IMR-90 (cell line): ENCODE results near the gene CAPS2. TPM values are rescaled to one million over a fixed set of nuclear protein-coding genes. Genes with fewer than 3 reads are reported as not detected.

ENCODE experiments used
- ATAC-seq: fragments of 200-7000 bp; cut with Tn5 transposase; 2 replicates; pipeline ENCODE4 v1.9.1; 2020; ENCODE audit warnings: low read depth, mild to moderate bottlenecking, moderate library complexity
- BruUV-seq: library from RNA; stranded (reverse); fragments of 400-500 nt; replicated peaks from 2 replicates; lab custom pipeline; 2021; lab: Mats Ljungman, UMichigan
- CTCF ChIA-PET: fragments of 300-600 bp; formaldehyde crosslinking; extraction: SDS; loops from one replicate; lab custom pipeline; 2021; ENCODE audit warnings: antibody characterized with exemption; lab: Yijun Ruan, JAX
- POLR2A ChIA-PET: fragments of 300-600 bp; sonication (Branson Sonifier 250); formaldehyde crosslinking; loops from one replicate; lab custom pipeline; 2022; ENCODE audit warnings: antibody characterized with exemption; ENCODE audit not compliant: unreplicated experiment; lab: Charles Lee
- DNase-seq: peaks from one replicate; pipeline ENCODE4 v3.0.0; 2013
- H2AFZ ChIP-seq: replicated peaks from 2 replicates; pipeline ENCODE3; 2013; ENCODE audit warnings: low read length, mild to moderate bottlenecking; ENCODE audit not compliant: poor library complexity
- H2AK5ac ChIP-seq: 2 replicates; pipeline ENCODE4 v1.6.1; 2013; ENCODE audit warnings: low read depth, low read length, inconsistent platforms
- H2AK9ac ChIP-seq: replicated peaks from 2 replicates; pipeline ENCODE3; 2013; ENCODE audit warnings: mild to moderate bottlenecking, low read depth, low read length, moderate library complexity; ENCODE audit not compliant: poor library complexity
- H2BK120ac ChIP-seq: 2 replicates; pipeline ENCODE4 v1.6.1; 2013; ENCODE audit warnings: low read depth, low read length, inconsistent platforms
- H2BK15ac ChIP-seq: 3 replicates; pipeline ENCODE4 v1.6.1; 2013; ENCODE audit warnings: low read depth, low read length, inconsistent platforms
- H2BK20ac ChIP-seq: 2 replicates; pipeline ENCODE4 v1.6.1; 2013; ENCODE audit warnings: low read depth, mild to moderate bottlenecking, inconsistent platforms, low read length, moderate library complexity
- H2BK5ac ChIP-seq: 2 replicates; pipeline ENCODE4 v1.6.1; 2013; ENCODE audit warnings: mild to moderate bottlenecking, low read depth, low read length, inconsistent platforms; ENCODE audit not compliant: poor library complexity, severe bottlenecking
- H3K14ac ChIP-seq: replicated peaks from 2 replicates; pipeline ENCODE4 v1.6.1; 2013; ENCODE audit warnings: low read depth, low read length, inconsistent platforms
- H3K18ac ChIP-seq: 2 replicates; pipeline ENCODE4 v1.6.1; 2013; ENCODE audit warnings: low read depth, low read length, control low read depth
- H3K23ac ChIP-seq: 2 replicates; pipeline ENCODE4 v1.6.1; 2013; ENCODE audit warnings: low read depth, low read length, inconsistent platforms
- H3K27ac ChIP-seq: 2 replicates; pipeline ENCODE4 v1.5.1; 2013; ENCODE audit warnings: mild to moderate bottlenecking, control low read depth, low read length; ENCODE audit not compliant: insufficient read depth
- H3K27me3 ChIP-seq: 2 replicates; pipeline ENCODE4 v1.6.1; 2013; ENCODE audit warnings: low read length; ENCODE audit not compliant: control insufficient read depth, insufficient read depth
- H3K36me3 ChIP-seq: 2 replicates; pipeline ENCODE4 v1.6.1; 2013; ENCODE audit warnings: low read length, mixed read lengths; ENCODE audit not compliant: control insufficient read depth, insufficient read depth
- H3K4ac ChIP-seq: 2 replicates; pipeline ENCODE4 v1.6.1; 2013; ENCODE audit warnings: low read depth, low read length, inconsistent platforms
- H3K4me1 ChIP-seq: 2 replicates; pipeline ENCODE4 v1.6.1; 2013; ENCODE audit warnings: low read length, mixed read lengths; ENCODE audit not compliant: control insufficient read depth, insufficient read depth
- H3K4me2 ChIP-seq: 2 replicates; pipeline ENCODE4 v1.6.1; 2013; ENCODE audit warnings: low read depth, mild to moderate bottlenecking, control low read depth, low read length, moderate library complexity
- H3K4me3 ChIP-seq: 2 replicates; pipeline ENCODE4 v1.5.1; 2013; ENCODE audit warnings: low read depth, mild to moderate bottlenecking, control low read depth, low read length, moderate library complexity; ENCODE audit not compliant: insufficient read depth
- H3K56ac ChIP-seq: 2 replicates; pipeline ENCODE4 v1.6.1; 2013; ENCODE audit warnings: low read length, inconsistent platforms; ENCODE audit not compliant: insufficient read depth; ENCODE audit errors: extremely low read depth
- H3K79me1 ChIP-seq, 2 experiments: 2 replicates each; pipeline ENCODE4 v1.6.1; 2013; ENCODE audit warnings: low read length in 2 of 2, inconsistent platforms in 1 of 2, low read depth in 1 of 2
- H3K9ac ChIP-seq: 2 replicates; pipeline ENCODE4 v1.6.1; 2013; ENCODE audit warnings: low read depth, low read length, control low read depth
- H3K9me1 ChIP-seq: 2 replicates; pipeline ENCODE4 v1.6.1; 2013; ENCODE audit warnings: low read length, inconsistent platforms; ENCODE audit not compliant: insufficient read depth
- H3K9me3 ChIP-seq: 2 replicates; pipeline ENCODE4 v1.6.1; 2013; ENCODE audit warnings: low read length; ENCODE audit not compliant: control insufficient read depth, insufficient read depth
- H4K20me1 ChIP-seq: 2 replicates; pipeline ENCODE4 v1.6.1; 2013; ENCODE audit warnings: low read length, inconsistent platforms; ENCODE audit not compliant: insufficient read depth
- H4K5ac ChIP-seq: 2 replicates; pipeline ENCODE4 v1.6.1; 2013; ENCODE audit warnings: mild to moderate bottlenecking, low read depth, low read length, control low read depth
- H4K8ac ChIP-seq, 2 experiments: 2 replicates each; pipeline ENCODE4 v1.6.1; 2013; ENCODE audit warnings: low read depth in 2 of 2, low read length in 2 of 2, control low read depth in 1 of 2, inconsistent platforms in 1 of 2
- H4K91ac ChIP-seq: 2 replicates; pipeline ENCODE4 v1.6.1; 2013; ENCODE audit warnings: low read depth, low read length, inconsistent platforms; ENCODE audit not compliant: insufficient read depth
- BHLHE40 ChIP-seq: fragments of 150-350 bp; IDR thresholded peaks from 2 replicates; pipeline ENCODE4 v1.6.1; 2016; ENCODE audit warnings: mild to moderate bottlenecking, low read depth, low read length
- CEBPB ChIP-seq: IDR thresholded peaks from 2 replicates; pipeline ENCODE4 v1.6.1; 2012; ENCODE audit warnings: low read depth, low read length, improper control_type of control experiment
- CHD1 ChIP-seq: IDR thresholded peaks from 2 replicates; pipeline ENCODE4 v1.6.1; 2012; ENCODE audit warnings: low read depth, low read length, improper control_type of control experiment
- CTCF ChIP-seq: conservative IDR thresholded peaks from 2 replicates; pipeline ENCODE4 v1.5.1; 2012; ENCODE audit warnings: mild to moderate bottlenecking, low read depth, low read length, improper control_type of control experiment
- ELK1 ChIP-seq: fragments of 150-350 bp; IDR thresholded peaks from 2 replicates; pipeline ENCODE4 v1.6.1; 2016; ENCODE audit warnings: low read depth, mild to moderate bottlenecking, low read length, moderate library complexity, borderline replicate concordance
- POLR2A ChIP-seq: IDR thresholded peaks from 2 replicates; pipeline ENCODE4 v1.6.1; 2012; ENCODE audit warnings: mild to moderate bottlenecking, low read depth, low read length
- RCOR1 ChIP-seq: IDR thresholded peaks from 2 replicates; pipeline ENCODE4 v1.6.1; 2012; ENCODE audit warnings: mild to moderate bottlenecking, low read length, improper control_type of control experiment; ENCODE audit not compliant: insufficient replicate concordance
- RFX5 ChIP-seq: IDR thresholded peaks from 2 replicates; pipeline ENCODE4 v1.8.0; 2012; ENCODE audit warnings: low read depth, mild to moderate bottlenecking, low read length, moderate library complexity
- USF2 ChIP-seq: fragments of 150-350 bp; IDR thresholded peaks from 2 replicates; pipeline ENCODE4 v1.6.1; 2017; ENCODE audit warnings: mild to moderate bottlenecking, antibody characterized with exemption, low read length, low read depth
- WGBS, 2 experiments: methylation state at CpG; one replicate each; pipeline versions ENCODE4 v1.1.5 to v1.1.7; 2013; ENCODE audit warnings: missing lambda C conversion rate in 2 of 2; ENCODE audit not compliant: insufficient read length in 1 of 2; ENCODE audit errors: extremely low coverage in 2 of 2; 5-methylcytosine and 5-hydroxymethylcytosine counted together
- dilution Hi-C: fragments of 300-500 bp; cut with HindIII; formaldehyde crosslinking; loops from one replicate; pipeline ENCODE4 v1.14.3; 2018; ENCODE audit warnings: low sequenced_read_pairs; ENCODE audit not compliant: unreplicated experiment
- in situ Hi-C: fragments of 300-500 bp; cut with MboI; formaldehyde crosslinking; loops from 3 replicates; pipeline ENCODE4 v1.14.3; 2019; ENCODE audit warnings: low sequenced_read_pairs, inconsistent platforms, mixed read lengths
- intact Hi-C: fragments of 100-400 bp; cut with micrococcal nuclease; formaldehyde crosslinking; loops from 2 replicates; pipeline ENCODE4 v1.10.0; 2022
- polyA plus RNA-seq, 3 experiments: library from polyadenylated mRNA; depleted of rRNA; stranded (reverse); fragments of >200 nt; gene quantifications; 2 replicates each; pipeline ENCODE4 v1.2.3, GENCODE V29; 2012; ENCODE audit warnings: low replicate concordance in 1 of 3
- total RNA-seq: library from RNA; depleted of rRNA; stranded (reverse); fragments of >200 nt; gene quantifications from 2 replicates; pipeline ENCODE4 v1.2.3, GENCODE V29; 2012

Gene CAPS2
- total and polyA plus RNA-seq, 2 of the 4 experiments (the other 2 are of a cell fraction): 1.2 to 2.7 TPM

- H4K8ac ChIP-seq: no peak overlapping the region
- H3K56ac ChIP-seq: no peak overlapping the region
- no peak overlapping the region for H4K91ac ChIP-seq
- no peak overlapping the region for H4K5ac ChIP-seq
- H3K18ac ChIP-seq: no peak overlapping the region
- no peak for ATAC-seq
- TF ChIP-seq CHD1 (no peak), POLR2A (no peak), ELK1 (no peak), RFX5 (no peak), RCOR1 (no peak), CTCF (no peak), CEBPB (no peak), BHLHE40 (no peak), USF2 (no peak)
- no peak overlapping the region for H2AK5ac ChIP-seq
- no peak overlapping the region for H3K4me3 ChIP-seq
- no peak overlapping the region for H3K14ac ChIP-seq
- H3K9ac ChIP-seq: no peak overlapping the region
- ChIA-PET POLR2A (no interaction called here), CTCF (no interaction called here)
- H4K20me1 ChIP-seq: no peaks in the 10 kb centered on the region
- H3K9me1 ChIP-seq: no peaks in the 10 kb centered on the region
- H2BK120ac ChIP-seq: no peak overlapping the region
- dilution Hi-C loops: no loop called here
- H2AK9ac ChIP-seq: no peak overlapping the region
- no peaks in the 10 kb centered on the region for H3K27me3 ChIP-seq
- H3K4me2 ChIP-seq: no peak overlapping the region
- H3K23ac ChIP-seq: no peak overlapping the region
- H3K4ac ChIP-seq: no peak overlapping the region
- no peaks in the 10 kb centered on the region for H3K36me3 ChIP-seq
- H2BK15ac ChIP-seq: no peak overlapping the region
- no peak overlapping the region for H2AFZ ChIP-seq
- H3K27ac ChIP-seq: no peak overlapping the region
- no CpG with 5 or more reads among the region's 1 CpG for WGBS, 2 experiments
- in situ Hi-C loops: loop anchor here (25.0 kb wide), 1 partner anchor 699 kb away; the partner anchor contains the start of gene PHLDA1
- no peaks in the 10 kb centered on the region for H3K9me3 ChIP-seq
- no TSS peak for BruUV-seq
- no peak for DNase-seq
- intact Hi-C loops: no loop called here
- H3K4me1 ChIP-seq: no peaks in the 10 kb centered on the region
- H3K79me1 ChIP-seq: no peaks in the 10 kb centered on the region
- no peak overlapping the region for H2BK20ac ChIP-seq
- no peak overlapping the region for H2BK5ac ChIP-seq
These were observed 7.8 kb upstream of the CAPS2 start for GRCh38 chr12:75337905-75338304.
